Smooth muscle cell of the pulmonary artery (primary cell): ENCODE data around the gene LRMDA. TPM values are rescaled to one million over a fixed set of nuclear protein-coding genes. Genes with fewer than 3 reads are reported as not detected.

Source experiments
- total RNA-seq: library from RNA; depleted of rRNA; stranded (reverse); fragments of >200 nt; gene quantifications from 2 replicates; pipeline ENCODE4 v1.2.3, GENCODE V29; 2014

The LRMDA gene
- total RNA-seq: 1.0 and 2.5 TPM in 2 replicates

GRCh38 chr10:75431180-75432111 is at the start of gene LRMDA:
TSS of gene LRMDA (plus strand) at chr10:75431624.

GRCh38 chr10:75401569-75402485 is 29.6 kb upstream of the LRMDA start, which contains the start of gene ZNF503:
TSS of gene ZNF503 (minus strand) at chr10:75401764. CDS start at chr10:75401419, 345 bp downstream.

Other genes with a start within 250 kb of the LRMDA start
- 145 and 170 TPM in 2 replicates for gene VDAC2, start 220.8 kb upstream of the LRMDA start, total RNA-seq
- 3.7 and 4.3 TPM in 2 replicates for gene COMTD1, start 195.7 kb upstream of the LRMDA start, total RNA-seq
- gene ZNF503, start 29.9 kb upstream of the LRMDA start, total RNA-seq: 12.8 and 19.7 TPM in 2 replicates